HG03354 (cell line): Measurements from ENCODE around the gene COA3.

Experiments
- ATAC-seq: cut with Tn5 transposase; IDR thresholded peaks from one replicate; pipeline ENCODE4 v1.9.1; 2021; ENCODE audit warnings: mild to moderate bottlenecking; ENCODE audit not compliant: unreplicated experiment, poor library complexity, severe bottlenecking

COA3 gene

GRCh38 chr17:42819939-42820535 is 21.5 kb upstream of the COA3 start:
- ATAC-seq, result peak; percentile 41

- ATAC-seq, result no peak
Observed at GRCh38 chr17:42818379-42818778, 19.9 kb upstream of the COA3 start.

GRCh38 chr17:42817866-42818265 is 19.4 kb upstream of the COA3 start:
- ATAC-seq, result no peak

- ATAC-seq, result no peak
Observed at GRCh38 chr17:42814633-42815399, 16.3 kb upstream of the COA3 start.

- ATAC-seq, result no peak
Observed at GRCh38 chr17:42809250-42809649, 10.7 kb upstream of the COA3 start.

- ATAC-seq, result no peak
Observed at GRCh38 chr17:42806249-42806648, 7.7 kb upstream of the COA3 start.

GRCh38 chr17:42804918-42805367 is 6.4 kb upstream of the COA3 start:
- no peak for ATAC-seq

- ATAC-seq, result no peak
Observed at GRCh38 chr17:42803074-42803883, 4.8 kb upstream of the COA3 start.

GRCh38 chr17:42798011-42798382 is 507 bp downstream of the COA3 start:
- no peak for ATAC-seq

- ATAC-seq, result no peak
Observed at GRCh38 chr17:42797067-42798007, 1.2 kb downstream of the COA3 start.

GRCh38 chr17:42796066-42796758 is 2.3 kb downstream of the COA3 start:
- ATAC-seq, result no peak

GRCh38 chr17:42795465-42795864 is 3.0 kb downstream of the COA3 start:
- ATAC-seq, result no peak

GRCh38 chr17:42795061-42795460 is 3.4 kb downstream of the COA3 start:
- ATAC-seq, result no peak

- no peak for ATAC-seq
Observed at GRCh38 chr17:42792545-42792944, 6.0 kb downstream of the COA3 start.

- no peak for ATAC-seq
Observed at GRCh38 chr17:42791948-42792347, 6.6 kb downstream of the COA3 start.

- ATAC-seq, result no peak
Observed at GRCh38 chr17:42787266-42787665, 11.2 kb downstream of the COA3 start.

- no peak for ATAC-seq
Observed at GRCh38 chr17:42784811-42785592, 13.5 kb downstream of the COA3 start.

GRCh38 chr17:42784409-42784808 is 14.1 kb downstream of the COA3 start:
- no peak for ATAC-seq
